NCI-H510A treated with DMSO at 0.1 percent for 48 hours (cell line): ENCODE results near the gene IQCM.
A peak's percentile ranks its signal among the peaks of the same experiment; 100 is the strongest.

Experiments used
- DNase-seq: peaks from one replicate; lab custom pipeline; 2025; lab: John Stamatoyannopoulos, UW

IQCM gene

GRCh38 chr4:149815743-149816142 lies at the start of gene IQCM:
Gene IQCM (minus strand): TSS chr4:149815843. CDS start chr4:149742691, 73,152 bp downstream.
- no peak for DNase-seq

GRCh38 chr4:149857446-149857845 lies 41.8 kb upstream of the IQCM start:
- DNase-seq, result no peak

GRCh38 chr4:149845743-149846142 lies 30.1 kb upstream of the IQCM start:
- peak; percentile 11 for DNase-seq

GRCh38 chr4:149841686-149842085 lies 26.0 kb upstream of the IQCM start:
- no peak for DNase-seq

- DNase-seq, result no peak
These were observed 22.4 kb upstream of the IQCM start for GRCh38 chr4:149838036-149838435.

- no peak for DNase-seq
These were observed 20.9 kb upstream of the IQCM start for GRCh38 chr4:149836546-149836945.

GRCh38 chr4:149835280-149835679 lies 19.6 kb upstream of the IQCM start:
- no peak for DNase-seq

- no peak for DNase-seq
These were observed 16.1 kb upstream of the IQCM start for GRCh38 chr4:149831656-149832208.

GRCh38 chr4:149830823-149831222 lies 15.2 kb upstream of the IQCM start:
- DNase-seq, result no peak

GRCh38 chr4:149825336-149825735 lies 9.7 kb upstream of the IQCM start:
- no peak for DNase-seq

GRCh38 chr4:149823769-149824221 lies 8.2 kb upstream of the IQCM start:
- no peak for DNase-seq

- no peak for DNase-seq
These were observed 14.2 kb downstream of the IQCM start for GRCh38 chr4:149801416-149801815.

- DNase-seq, result no peak
These were observed 16.1 kb downstream of the IQCM start for GRCh38 chr4:149799546-149799945.

- no peak for DNase-seq
These were observed 19.3 kb downstream of the IQCM start for GRCh38 chr4:149796381-149796780.

- no peak for DNase-seq
These were observed 20.4 kb downstream of the IQCM start for GRCh38 chr4:149795256-149795655.

GRCh38 chr4:149794352-149794751 lies 21.3 kb downstream of the IQCM start:
- DNase-seq, result no peak

GRCh38 chr4:149793459-149793858 lies 22.2 kb downstream of the IQCM start:
- no peak for DNase-seq

- no peak for DNase-seq
These were observed 23.8 kb downstream of the IQCM start for GRCh38 chr4:149791851-149792250.

- DNase-seq, result no peak
These were observed 25.3 kb downstream of the IQCM start for GRCh38 chr4:149790172-149790907.

- no peak for DNase-seq
These were observed 27.3 kb downstream of the IQCM start for GRCh38 chr4:149788300-149788699.

GRCh38 chr4:149785696-149786431 lies 29.8 kb downstream of the IQCM start:
- DNase-seq, result no peak

GRCh38 chr4:149784018-149784417 lies 31.6 kb downstream of the IQCM start:
- no peak for DNase-seq

- DNase-seq, result no peak
These were observed 34.5 kb downstream of the IQCM start for GRCh38 chr4:149781150-149781549.
